Left ventricle myocardium inferior (tissue), 1 donor: Measurements from ENCODE around the gene NRP1. TPM values are rescaled to one million over a fixed set of nuclear protein-coding genes. Genes with fewer than 3 reads are reported as not detected.

Experiments
- DNase-seq: peaks from one replicate; pipeline ENCODE4 v3.0.0-alpha.2; 2020
- H3K27ac ChIP-seq: fragments of 200-600 bp; replicated peaks from 2 replicates; pipeline ENCODE4 v1.8.0; 2021
- H3K27me3 ChIP-seq: fragments of 200-600 bp; 2 replicates; pipeline ENCODE4 v1.8.0; 2021; ENCODE audit warnings: low read depth
- H3K36me3 ChIP-seq: fragments of 200-600 bp; 2 replicates; pipeline ENCODE4 v1.8.0; 2021
- H3K4me1 ChIP-seq: fragments of 200-600 bp; 2 replicates; pipeline ENCODE4 v1.8.0; 2021
- H3K4me3 ChIP-seq: fragments of 200-600 bp; 2 replicates; pipeline ENCODE4 v1.8.0; 2021; ENCODE audit warnings: mild to moderate bottlenecking, moderate library complexity
- H3K9me3 ChIP-seq: fragments of 200-600 bp; replicated peaks from 2 replicates; pipeline ENCODE4 v1.8.0; 2021
- intact Hi-C: fragments of 100-400 bp; cut with micrococcal nuclease; formaldehyde crosslinking; loops from one replicate; pipeline ENCODE4 v1.11.0; 2022
- total RNA-seq: library from RNA; stranded (reverse); fragmentation: NEBNext Ultra II Directional; extraction: Animal tissue kit (Norgen Biotek cat#: 25700); gene quantifications from one replicate; pipeline ENCODE4 v1.2.1, GENCODE V29; 2021
- TF ChIP-seq, protein P1 (sequence below): fragments of 200-600 bp; IDR thresholded peaks from 2 replicates; pipeline ENCODE4 v1.8.0; 2021; ENCODE audit warnings: antibody characterized with exemption, mild to moderate bottlenecking, borderline replicate concordance
- donor health status: DM: no; HTN: yes; CAD: no; lungs with severe emphysema.

The NRP1 gene
- total RNA-seq, 1 donor from 2014 or later, result 168 TPM

DNA sequence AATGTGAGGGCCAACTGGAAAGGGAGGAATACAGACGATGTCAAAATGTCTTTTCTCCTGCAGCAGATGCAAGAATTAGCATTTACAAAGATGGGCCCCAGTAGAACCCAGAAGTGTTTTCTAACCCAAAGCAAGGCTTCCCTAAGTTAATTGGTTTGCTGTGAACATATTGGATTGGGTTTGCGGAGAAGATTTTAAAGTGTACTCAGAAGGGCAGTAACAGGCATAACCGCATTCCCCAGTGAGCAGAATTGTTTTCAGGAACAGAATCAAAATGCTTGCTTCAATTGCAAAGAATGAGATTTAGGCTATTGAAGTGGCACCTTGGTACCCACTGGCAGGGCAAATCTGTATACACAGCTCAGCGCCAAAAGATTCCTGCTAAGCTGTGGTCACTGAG, 78.0 kb downstream of the NRP1 start:
- intact Hi-C loops, result no loop called here
- no peak for DNase-seq
- H3K9me3 ChIP-seq, result no peaks in the 10 kb centered on the region
- TF ChIP-seq, protein P1, sequence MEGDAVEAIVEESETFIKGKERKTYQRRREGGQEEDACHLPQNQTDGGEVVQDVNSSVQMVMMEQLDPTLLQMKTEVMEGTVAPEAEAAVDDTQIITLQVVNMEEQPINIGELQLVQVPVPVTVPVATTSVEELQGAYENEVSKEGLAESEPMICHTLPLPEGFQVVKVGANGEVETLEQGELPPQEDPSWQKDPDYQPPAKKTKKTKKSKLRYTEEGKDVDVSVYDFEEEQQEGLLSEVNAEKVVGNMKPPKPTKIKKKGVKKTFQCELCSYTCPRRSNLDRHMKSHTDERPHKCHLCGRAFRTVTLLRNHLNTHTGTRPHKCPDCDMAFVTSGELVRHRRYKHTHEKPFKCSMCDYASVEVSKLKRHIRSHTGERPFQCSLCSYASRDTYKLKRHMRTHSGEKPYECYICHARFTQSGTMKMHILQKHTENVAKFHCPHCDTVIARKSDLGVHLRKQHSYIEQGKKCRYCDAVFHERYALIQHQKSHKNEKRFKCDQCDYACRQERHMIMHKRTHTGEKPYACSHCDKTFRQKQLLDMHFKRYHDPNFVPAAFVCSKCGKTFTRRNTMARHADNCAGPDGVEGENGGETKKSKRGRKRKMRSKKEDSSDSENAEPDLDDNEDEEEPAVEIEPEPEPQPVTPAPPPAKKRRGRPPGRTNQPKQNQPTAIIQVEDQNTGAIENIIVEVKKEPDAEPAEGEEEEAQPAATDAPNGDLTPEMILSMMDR, result no peak
- H3K4me1 ChIP-seq, result peaks cover 85% of the 10 kb centered on the region
- no peaks in the 10 kb centered on the region for H3K27me3 ChIP-seq
- peak overlapping the region; percentile 83 for H3K27ac ChIP-seq
- no peak overlapping the region for H3K4me3 ChIP-seq
- peaks cover 96% of the 10 kb centered on the region for H3K36me3 ChIP-seq

DNA sequence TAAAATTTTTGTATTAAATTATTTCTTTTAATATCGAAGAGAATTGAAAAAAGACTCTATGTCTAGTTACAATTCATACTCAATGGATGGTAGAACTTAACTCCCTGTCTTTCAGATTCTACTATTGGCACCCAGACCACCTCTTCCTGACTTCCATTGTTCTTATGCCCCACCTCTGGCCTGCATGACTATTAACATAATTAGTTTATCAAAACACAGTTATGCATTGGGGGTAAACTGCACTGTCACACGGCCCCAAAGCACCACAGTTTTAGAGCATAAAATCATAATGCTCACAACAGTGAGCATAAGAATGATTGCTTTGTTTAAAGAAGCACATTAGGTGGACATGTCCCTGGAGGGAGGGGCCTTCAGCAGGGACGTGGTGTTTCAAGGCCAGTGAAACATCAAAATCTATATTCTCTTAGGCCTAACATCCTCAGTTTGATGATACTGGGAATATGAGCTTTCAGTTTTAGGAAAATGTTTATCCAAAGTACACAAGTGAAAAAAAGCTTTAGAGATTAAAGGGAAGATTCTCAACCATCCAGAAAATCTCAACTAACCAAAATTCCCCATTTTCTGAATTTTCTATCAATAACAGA, 79.8 kb downstream of the NRP1 start:
- peaks cover 88% of the 10 kb centered on the region for H3K4me1 ChIP-seq
- H3K4me3 ChIP-seq, result no peak overlapping the region
- no peak for DNase-seq
- TF ChIP-seq, protein P1, result no peak
- no peaks in the 10 kb centered on the region for H3K9me3 ChIP-seq
- H3K27me3 ChIP-seq, result no peaks in the 10 kb centered on the region
- peaks cover 98% of the 10 kb centered on the region for H3K36me3 ChIP-seq
- intact Hi-C loops, result no loop called here
- peak overlapping the region; percentile 83 for H3K27ac ChIP-seq

DNA sequence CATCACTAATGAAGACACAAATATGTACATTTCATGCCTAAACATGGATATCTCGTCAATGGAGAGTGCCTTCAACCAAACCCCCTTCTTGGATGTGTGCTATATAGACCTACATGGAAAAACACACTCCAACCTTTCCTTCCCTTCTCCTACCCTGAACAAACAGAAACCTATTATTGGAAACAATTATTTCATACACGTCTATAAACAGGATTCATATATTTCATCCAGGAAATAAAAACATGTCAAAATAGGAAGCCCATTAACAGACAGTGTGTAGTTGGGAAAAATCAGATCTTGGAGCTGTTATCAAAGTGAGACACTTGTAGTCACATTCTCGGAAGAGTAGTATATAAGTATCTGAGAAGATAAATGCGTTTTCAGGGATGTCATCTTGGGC, 81.1 kb downstream of the NRP1 start:
- Histone ChIP-seq H3K9me3 (no peaks in the 10 kb centered on the region), H3K4me1 (peaks cover 86% of the 10 kb centered on the region), H3K4me3 (no peak overlapping the region), H3K27ac (peak overlapping the region; percentile 83), H3K36me3 (peaks cover 95% of the 10 kb centered on the region), H3K27me3 (no peaks in the 10 kb centered on the region)
- TF ChIP-seq, protein P1, result no peak
- intact Hi-C loops, result no loop called here
- DNase-seq, result no peak

DNA sequence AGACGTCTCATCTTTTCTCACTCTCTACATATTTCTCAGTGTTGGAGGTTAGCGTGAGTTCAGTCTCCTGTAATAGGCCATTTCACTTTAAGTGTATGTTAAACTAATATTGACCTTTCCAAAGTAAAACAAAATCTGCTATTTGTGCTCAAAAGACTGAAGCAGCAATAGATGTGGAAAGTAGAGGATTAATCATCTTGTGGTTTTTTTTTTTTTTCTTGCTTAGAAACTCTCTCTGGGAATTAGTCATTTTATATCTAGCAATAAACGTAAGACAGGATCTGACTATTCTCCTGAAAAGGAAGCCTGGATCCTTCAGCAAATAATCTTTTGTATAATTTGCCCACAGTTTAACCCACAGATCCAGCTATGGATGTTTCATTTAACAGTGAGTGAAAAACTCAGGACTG, 81.7 kb downstream of the NRP1 start:
- intact Hi-C loops, result no loop called here
- H3K27me3 ChIP-seq, result no peaks in the 10 kb centered on the region
- H3K36me3 ChIP-seq, result peaks cover 93% of the 10 kb centered on the region
- DNase-seq, result no peak
- TF ChIP-seq, protein P1, result no peak
- peak overlapping the region; percentile 83 for H3K27ac ChIP-seq
- peaks cover 87% of the 10 kb centered on the region for H3K4me1 ChIP-seq
- H3K9me3 ChIP-seq, result no peaks in the 10 kb centered on the region
- no peak overlapping the region for H3K4me3 ChIP-seq

DNA sequence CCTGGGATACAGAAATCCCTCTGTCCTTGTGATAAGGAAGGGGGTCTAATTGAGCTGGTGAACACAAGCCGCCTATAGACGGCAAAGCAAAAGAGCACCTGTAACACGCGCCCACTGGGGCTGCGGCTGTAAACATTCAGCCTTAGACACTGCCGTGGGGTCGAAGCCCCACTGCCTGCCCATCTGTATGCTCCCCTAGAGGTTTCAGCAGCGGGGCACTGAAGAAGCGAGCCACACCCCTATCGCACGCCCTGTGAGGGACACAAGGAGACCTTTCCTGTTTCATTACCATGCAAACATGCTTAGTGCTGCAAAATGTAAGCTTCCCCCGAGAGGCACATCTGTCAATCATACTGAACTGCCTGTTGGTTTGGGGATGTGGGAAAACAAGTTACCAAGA, 82.1 kb downstream of the NRP1 start:
- Histone ChIP-seq H3K4me3 (no peak overlapping the region), H3K27ac (peak overlapping the region; percentile 83), H3K27me3 (no peaks in the 10 kb centered on the region), H3K4me1 (peaks cover 92% of the 10 kb centered on the region), H3K9me3 (no peaks in the 10 kb centered on the region), H3K36me3 (peaks cover 93% of the 10 kb centered on the region)
- intact Hi-C loops, result no loop called here
- no peak for DNase-seq
- TF ChIP-seq, protein P1, result no peak
